Fibroblast of skin of back (primary cell): ENCODE measurements around the gene MVB12B.
"Not testable (repeated sequence)": the region's sequence is repeated elsewhere in the genome, so short reads cannot be mapped to it uniquely, and the experiment has no call there.

Experiments used
- DNase-seq: peaks from one replicate; pipeline ENCODE4 v3.0.0-alpha.2; 2013

MVB12B gene

DNA sequence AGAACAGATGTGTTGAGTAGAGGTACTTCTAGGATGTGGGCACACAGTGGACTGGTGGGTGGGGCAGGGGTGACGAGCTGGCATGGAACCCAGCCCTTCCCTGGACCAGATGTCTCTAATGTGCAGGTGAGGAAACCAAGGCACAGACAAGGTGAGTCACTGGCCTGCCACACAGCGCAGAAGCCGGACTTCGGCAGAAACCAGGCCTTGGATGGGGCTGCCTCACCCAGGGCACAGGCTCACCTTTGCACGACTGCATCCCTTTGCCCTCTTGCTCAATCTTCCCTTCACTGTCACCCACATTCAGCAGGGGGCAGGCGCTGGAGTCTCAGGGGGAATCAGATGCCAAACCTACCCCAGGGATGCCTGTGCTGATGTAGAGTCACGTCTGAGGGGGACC is 221.7 kb downstream of the MVB12B start:
- no peak for DNase-seq

DNA sequence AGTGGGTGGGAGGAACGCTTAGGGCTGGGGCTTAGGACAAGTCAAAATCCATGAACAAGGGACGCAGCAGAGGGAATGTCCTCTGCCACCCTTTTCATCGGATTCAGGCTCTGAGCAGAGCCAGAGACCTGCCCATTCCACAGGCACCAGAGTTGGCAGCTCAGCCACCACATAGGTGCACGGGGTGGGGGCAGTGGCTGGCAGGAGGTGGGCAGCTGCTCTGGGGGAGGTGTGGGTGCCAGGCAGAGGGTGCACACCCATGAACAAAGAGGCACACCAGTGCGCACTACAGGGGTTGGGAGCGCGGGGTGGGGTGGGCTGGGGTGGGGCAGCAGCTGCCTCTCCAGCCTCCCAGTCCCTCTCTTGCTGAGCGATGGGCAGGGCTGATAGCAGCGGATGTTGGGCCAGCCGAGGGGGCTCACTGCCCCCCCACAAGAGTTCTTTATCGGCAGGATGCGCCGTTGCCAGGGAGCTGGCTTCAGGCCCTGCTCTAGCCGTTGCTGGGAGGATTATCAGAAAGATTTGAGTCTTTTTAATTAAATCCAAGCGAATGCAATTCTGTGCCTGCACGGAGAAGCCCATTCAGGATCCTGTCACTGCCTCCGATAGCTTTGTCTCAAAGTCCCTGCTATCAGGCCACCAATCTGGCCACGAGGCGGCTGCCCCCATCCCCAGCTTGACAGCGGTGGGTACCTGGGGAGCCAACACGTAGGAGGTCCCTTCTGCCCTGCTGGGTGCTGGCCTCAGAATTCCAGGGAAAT is 222.8 kb downstream of the MVB12B start:
- DNase-seq: no peak

DNA sequence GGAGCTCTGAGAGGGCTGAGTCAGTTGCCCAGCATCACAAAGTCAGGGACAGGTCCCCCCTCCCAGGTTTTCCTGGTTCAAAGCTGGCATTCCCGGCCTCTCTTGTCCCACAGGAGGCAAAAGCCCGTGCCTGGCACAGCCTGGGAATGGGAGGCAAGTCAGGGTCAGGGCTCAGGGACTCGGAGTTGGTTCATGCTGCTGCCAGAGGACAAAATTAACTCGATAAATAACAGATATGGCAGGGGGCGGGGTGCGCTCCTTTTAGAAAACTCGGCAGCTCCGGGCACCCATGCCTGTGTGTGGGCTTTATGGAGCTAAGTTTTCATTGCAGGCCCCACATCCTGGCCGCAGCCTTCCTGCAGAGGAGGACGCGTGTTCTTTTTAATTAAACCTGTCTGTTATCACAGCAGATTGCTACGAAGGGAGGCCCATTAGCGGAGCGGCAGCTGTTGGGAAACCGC is 224.3 kb downstream of the MVB12B start:
- DNase-seq: no peak

GRCh38 chr9:126551812-126552211 is 225.2 kb downstream of the MVB12B start:
- no peak for DNase-seq

DNA sequence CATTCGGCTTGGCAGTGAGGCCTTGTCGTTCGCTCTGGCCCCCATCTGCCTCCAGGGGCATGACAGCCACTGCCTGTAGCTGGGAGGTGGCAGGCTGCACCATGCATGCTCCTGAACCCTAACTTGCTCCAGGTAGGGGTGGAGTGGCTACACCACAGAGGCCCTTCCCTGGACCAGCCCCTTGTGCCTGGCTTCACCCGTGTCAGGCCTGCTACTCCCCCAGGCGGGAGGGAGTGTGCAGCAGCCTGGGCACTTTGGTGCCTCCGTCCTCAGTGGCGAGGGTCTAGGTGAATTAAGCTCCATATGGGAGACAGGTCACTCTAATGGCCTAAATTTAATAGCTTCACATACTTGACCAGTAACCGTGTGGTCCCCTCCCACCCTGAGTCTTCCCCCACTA is 227.7 kb downstream of the MVB12B start:
- no peak for DNase-seq

DNA sequence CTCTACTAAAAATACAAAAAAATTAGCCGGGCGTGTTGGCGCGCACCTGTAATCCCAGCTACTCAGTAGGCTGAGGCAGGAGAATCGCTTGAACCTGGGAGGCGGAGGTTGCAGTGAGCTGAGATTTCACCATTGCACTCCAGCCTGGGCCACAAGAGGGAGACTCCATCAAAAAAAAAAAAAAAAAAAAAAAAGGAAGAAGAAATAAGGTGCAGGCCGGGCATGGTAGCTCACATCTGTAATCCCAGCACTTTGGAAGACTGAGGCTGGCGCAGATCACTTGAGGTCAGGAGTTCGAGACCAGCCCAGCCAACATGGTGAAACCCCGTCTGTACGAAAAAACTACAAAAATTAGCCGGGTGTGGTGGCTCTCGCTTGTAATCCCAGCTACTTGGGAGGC is 228.8 kb downstream of the MVB12B start:
- not testable (repeated sequence) for DNase-seq
